ENCODE measurements around the gene WNT5B.

GRCh38 chr12:1646569-1647284, 17.7 kb downstream of the WNT5B start:
- TF ChIP-seq, protein P1, sequence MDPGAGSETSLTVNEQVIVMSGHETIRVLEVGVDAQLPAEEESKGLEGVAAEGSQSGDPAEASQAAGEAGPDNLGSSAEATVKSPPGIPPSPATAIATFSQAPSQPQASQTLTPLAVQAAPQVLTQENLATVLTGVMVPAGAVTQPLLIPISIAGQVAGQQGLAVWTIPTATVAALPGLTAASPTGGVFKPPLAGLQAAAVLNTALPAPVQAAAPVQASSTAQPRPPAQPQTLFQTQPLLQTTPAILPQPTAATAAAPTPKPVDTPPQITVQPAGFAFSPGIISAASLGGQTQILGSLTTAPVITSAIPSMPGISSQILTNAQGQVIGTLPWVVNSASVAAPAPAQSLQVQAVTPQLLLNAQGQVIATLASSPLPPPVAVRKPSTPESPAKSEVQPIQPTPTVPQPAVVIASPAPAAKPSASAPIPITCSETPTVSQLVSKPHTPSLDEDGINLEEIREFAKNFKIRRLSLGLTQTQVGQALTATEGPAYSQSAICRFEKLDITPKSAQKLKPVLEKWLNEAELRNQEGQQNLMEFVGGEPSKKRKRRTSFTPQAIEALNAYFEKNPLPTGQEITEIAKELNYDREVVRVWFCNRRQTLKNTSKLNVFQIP (CRISPR knock-in tag; IDR thresholded peaks at IDR 0.05; ENCODE audit: borderline replicate concordance, low read depth), result no peak
- TF ChIP-seq ZFP30 (CRISPR knock-in tag; IDR thresholded peaks at IDR 0.05), result no peak
- TF ChIP-seq ZFP3 (CRISPR knock-in tag; IDR thresholded peaks at IDR 0.05), result no peak
- no peak for TF ChIP-seq BACH2 (CRISPR knock-in tag; IDR thresholded peaks at IDR 0.05; ENCODE audit: borderline replicate concordance)
- TF ChIP-seq ARNTL (CRISPR knock-in tag; IDR thresholded peaks at IDR 0.05; ENCODE audit: borderline replicate concordance, low read depth), result no peak
- TF ChIP-seq, protein P2, sequence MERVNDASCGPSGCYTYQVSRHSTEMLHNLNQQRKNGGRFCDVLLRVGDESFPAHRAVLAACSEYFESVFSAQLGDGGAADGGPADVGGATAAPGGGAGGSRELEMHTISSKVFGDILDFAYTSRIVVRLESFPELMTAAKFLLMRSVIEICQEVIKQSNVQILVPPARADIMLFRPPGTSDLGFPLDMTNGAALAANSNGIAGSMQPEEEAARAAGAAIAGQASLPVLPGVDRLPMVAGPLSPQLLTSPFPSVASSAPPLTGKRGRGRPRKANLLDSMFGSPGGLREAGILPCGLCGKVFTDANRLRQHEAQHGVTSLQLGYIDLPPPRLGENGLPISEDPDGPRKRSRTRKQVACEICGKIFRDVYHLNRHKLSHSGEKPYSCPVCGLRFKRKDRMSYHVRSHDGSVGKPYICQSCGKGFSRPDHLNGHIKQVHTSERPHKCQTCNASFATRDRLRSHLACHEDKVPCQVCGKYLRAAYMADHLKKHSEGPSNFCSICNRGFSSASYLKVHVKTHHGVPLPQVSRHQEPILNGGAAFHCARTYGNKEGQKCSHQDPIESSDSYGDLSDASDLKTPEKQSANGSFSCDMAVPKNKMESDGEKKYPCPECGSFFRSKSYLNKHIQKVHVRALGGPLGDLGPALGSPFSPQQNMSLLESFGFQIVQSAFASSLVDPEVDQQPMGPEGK (CRISPR knock-in tag; IDR thresholded peaks at IDR 0.05; ENCODE audit: borderline replicate concordance), result no peak
- no peak for TF ChIP-seq ZC3H10 (CRISPR knock-in tag; IDR thresholded peaks at IDR 0.05)
- TF ChIP-seq, protein P3, sequence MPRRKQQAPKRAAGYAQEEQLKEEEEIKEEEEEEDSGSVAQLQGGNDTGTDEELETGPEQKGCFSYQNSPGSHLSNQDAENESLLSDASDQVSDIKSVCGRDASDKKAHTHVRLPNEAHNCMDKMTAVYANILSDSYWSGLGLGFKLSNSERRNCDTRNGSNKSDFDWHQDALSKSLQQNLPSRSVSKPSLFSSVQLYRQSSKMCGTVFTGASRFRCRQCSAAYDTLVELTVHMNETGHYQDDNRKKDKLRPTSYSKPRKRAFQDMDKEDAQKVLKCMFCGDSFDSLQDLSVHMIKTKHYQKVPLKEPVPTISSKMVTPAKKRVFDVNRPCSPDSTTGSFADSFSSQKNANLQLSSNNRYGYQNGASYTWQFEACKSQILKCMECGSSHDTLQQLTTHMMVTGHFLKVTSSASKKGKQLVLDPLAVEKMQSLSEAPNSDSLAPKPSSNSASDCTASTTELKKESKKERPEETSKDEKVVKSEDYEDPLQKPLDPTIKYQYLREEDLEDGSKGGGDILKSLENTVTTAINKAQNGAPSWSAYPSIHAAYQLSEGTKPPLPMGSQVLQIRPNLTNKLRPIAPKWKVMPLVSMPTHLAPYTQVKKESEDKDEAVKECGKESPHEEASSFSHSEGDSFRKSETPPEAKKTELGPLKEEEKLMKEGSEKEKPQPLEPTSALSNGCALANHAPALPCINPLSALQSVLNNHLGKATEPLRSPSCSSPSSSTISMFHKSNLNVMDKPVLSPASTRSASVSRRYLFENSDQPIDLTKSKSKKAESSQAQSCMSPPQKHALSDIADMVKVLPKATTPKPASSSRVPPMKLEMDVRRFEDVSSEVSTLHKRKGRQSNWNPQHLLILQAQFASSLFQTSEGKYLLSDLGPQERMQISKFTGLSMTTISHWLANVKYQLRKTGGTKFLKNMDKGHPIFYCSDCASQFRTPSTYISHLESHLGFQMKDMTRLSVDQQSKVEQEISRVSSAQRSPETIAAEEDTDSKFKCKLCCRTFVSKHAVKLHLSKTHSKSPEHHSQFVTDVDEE (CRISPR knock-in tag; IDR thresholded peaks at IDR 0.05), result no peak
- no peak for TF ChIP-seq ZNF70 (CRISPR knock-in tag; IDR thresholded peaks at IDR 0.05)
- TF ChIP-seq TOX (CRISPR knock-in tag; IDR thresholded peaks at IDR 0.05; ENCODE audit: borderline replicate concordance), result no peak
- no peak for TF ChIP-seq ZNF565 (CRISPR knock-in tag; conservative IDR thresholded peaks at IDR 0.05; ENCODE audit: low read depth)

Measured in SK-N-SH treated with all-trans-retinoic acid at 6 μM for 48 hours (cell line).